Heart left ventricle (tissue), 16 donors: ENCODE data around the gene DUSP7. TPM values are rescaled to one million over a fixed set of nuclear protein-coding genes. Genes with fewer than 3 reads are reported as not detected.

Experiments used
- ATAC-seq, 4 donors: fragments of 200-7000 bp; cut with Tn5 transposase; one replicate each; pipeline ENCODE4 v1.9.1; 2020 to 2022; ENCODE audit warnings: moderate library complexity in 4 of 4, mild to moderate bottlenecking in 3 of 4, moderate number of reproducible peaks in 1 of 4
- DNase-seq, 5 donors: peaks; one replicate each; pipeline ENCODE4 v3.0.0-alpha.2; 2020
- H3K27ac ChIP-seq, 12 donors: fragments of 200-600 bp; sonication (generic) in 4 of 12; one replicate each; pipeline versions ENCODE4 v1.5.0 to v1.8.0; 2016 to 2022; ENCODE audit warnings: mild to moderate bottlenecking in 2 of 12
- H3K27me3 ChIP-seq, 9 donors: fragments of 200-600 bp; sonication (generic) in 2 of 9; one replicate each; pipeline versions ENCODE4 v1.5.1 to v1.8.0; 2016 to 2022; ENCODE audit warnings: mild to moderate bottlenecking in 3 of 9
- H3K36me3 ChIP-seq, 9 donors: fragments of 200-600 bp; sonication (generic) in 2 of 9; one replicate each; pipeline versions ENCODE4 v1.5.0 to v1.8.0; 2018 to 2022; ENCODE audit warnings: mild to moderate bottlenecking in 2 of 9
- H3K4me1 ChIP-seq, 12 donors: fragments of 200-600 bp; sonication (generic) in 4 of 12; one replicate each; pipeline versions ENCODE4 v1.5.0 to v1.8.0; 2016 to 2022; ENCODE audit warnings: mild to moderate bottlenecking in 3 of 12
- H3K4me3 ChIP-seq, 12 donors: fragments of 200-600 bp; sonication (generic) in 4 of 12; one replicate each; pipeline versions ENCODE4 v1.5.0 to v1.8.0; 2017 to 2022; ENCODE audit warnings: mild to moderate bottlenecking in 9 of 12, moderate library complexity in 4 of 12
- H3K9me3 ChIP-seq, 12 donors: fragments of 200-600 bp; sonication (generic) in 4 of 12; one replicate each; pipeline versions ENCODE4 v1.5.0 to v1.8.0; 2016 to 2022; ENCODE audit warnings: mild to moderate bottlenecking in 1 of 12
- POLR2A ChIP-seq, 2 donors: fragments of 450-650 bp; IDR thresholded peaks; one replicate each; pipeline ENCODE4 v1.6.1; 2017; ENCODE audit warnings: antibody characterized with exemption in 2 of 2, mild to moderate bottlenecking in 2 of 2, moderate library complexity in 2 of 2
- WGBS, 4 donors: extraction: QIAGEN DNeasy Blood & Tissue Kit in 2 of 4; methylation state at CpG; one replicate each; pipeline versions ENCODE4 v1.1.5 to v1.1.7; 2013 to 2018; 5-methylcytosine and 5-hydroxymethylcytosine counted together
- intact Hi-C, 10 donors: fragments of 100-400 bp; cut with DNase I; formaldehyde crosslinking; loops; one replicate each; pipeline versions ENCODE4 v1.11.1 to v1.14.2; 2022
- polyA plus RNA-seq, 2 donors: library from polyadenylated mRNA; stranded (reverse); fragments of 200-250 nt; gene quantifications; one replicate each; pipeline ENCODE4 v1.2.3, GENCODE V29; 2013
- total RNA-seq, 9 donors: library from RNA; depleted of rRNA in 2 of 9; stranded (reverse); fragments of >200 nt in 2 of 9; fragmentation: NEBNext Ultra II Directional in 3 of 9; extraction: Animal tissue kit (Norgen Biotek cat#: 25700) in 3 of 9; gene quantifications; one replicate each; pipeline versions ENCODE4 v1.1.0 to v1.2.4, GENCODE V29; 2016 to 2023
- TF ChIP-seq, protein P1 (sequence below), 12 donors: fragments of 200-600 bp; sonication (generic) in 4 of 12; IDR thresholded peaks; one replicate each; pipeline versions ENCODE4 v1.5.0 to v1.8.0; 2018 to 2022; ENCODE audit warnings: antibody characterized with exemption in 12 of 12, mild to moderate bottlenecking in 5 of 12
- donor health status: ischemic (EF 13 %, LVEDD 7.1; RV severe dilation, severe dysfunction).
- donor health status: healthy with polysubstance abuse.
- donor health status: DM: no; HTN: yes; CAD: no.
- donor health status: DM: no; HTN: no; CAD: no.
- donor health status: ischemic (EF 25% LVEDD 6.9; RV normal size, moderate dysfunction).
- donor health status: ischemic (EF 25% LVEDD 5.7; RV mildly dilated, moderate dysfunction).
- donor health status: healthy.
- donor health status: DM: yes; HTN: yes; CAD: no.
- donor health status: ischemic (EF 35%, LVEDD 5.7; RV mildly dilated, moderate dysfunction).
- donor health status: nonischemic (EF 11% LVEDD 7.7; RV severe dilation, severe dysfunction).
- donor health status: DM: yes; HTN: yes; CAD: no.
- donor health status: PGD.
- donor health status: ischemic (EF 29% LVEDD 5.4; RV normal size, mild dysfunction).
- donor health status: nonischemic (EF 23%, LVEDD 6.1; RV moderate dilation, normal function).

Gene DUSP7
- total and polyA plus RNA-seq, 11 donors, result 9.2 to 33.2 (median 20.7) TPM

- ATAC-seq (no peak), DNase-seq (peak in 2 of 5 donors; percentile 9 to 38)
- Histone ChIP-seq H3K36me3 (no peaks in the 10 kb centered on the region), H3K27ac (no peak overlapping the region), H3K9me3 (no peaks in the 10 kb centered on the region), H3K4me3 (no peak overlapping the region), H3K27me3 (no peaks in the 10 kb centered on the region), H3K4me1 (peaks cover 0 to 46% (median 43%) of the 10 kb centered on the region in 12 donors)
- WGBS, 4 donors, result 91 to 94% (median 92%) methylated on average over 8 to 10 of the region's 10 CpGs
- intact Hi-C loops, result no loop called here
- no peak for TF ChIP-seq POLR2A (IDR thresholded peaks at IDR 0.05)
- TF ChIP-seq, protein P1, sequence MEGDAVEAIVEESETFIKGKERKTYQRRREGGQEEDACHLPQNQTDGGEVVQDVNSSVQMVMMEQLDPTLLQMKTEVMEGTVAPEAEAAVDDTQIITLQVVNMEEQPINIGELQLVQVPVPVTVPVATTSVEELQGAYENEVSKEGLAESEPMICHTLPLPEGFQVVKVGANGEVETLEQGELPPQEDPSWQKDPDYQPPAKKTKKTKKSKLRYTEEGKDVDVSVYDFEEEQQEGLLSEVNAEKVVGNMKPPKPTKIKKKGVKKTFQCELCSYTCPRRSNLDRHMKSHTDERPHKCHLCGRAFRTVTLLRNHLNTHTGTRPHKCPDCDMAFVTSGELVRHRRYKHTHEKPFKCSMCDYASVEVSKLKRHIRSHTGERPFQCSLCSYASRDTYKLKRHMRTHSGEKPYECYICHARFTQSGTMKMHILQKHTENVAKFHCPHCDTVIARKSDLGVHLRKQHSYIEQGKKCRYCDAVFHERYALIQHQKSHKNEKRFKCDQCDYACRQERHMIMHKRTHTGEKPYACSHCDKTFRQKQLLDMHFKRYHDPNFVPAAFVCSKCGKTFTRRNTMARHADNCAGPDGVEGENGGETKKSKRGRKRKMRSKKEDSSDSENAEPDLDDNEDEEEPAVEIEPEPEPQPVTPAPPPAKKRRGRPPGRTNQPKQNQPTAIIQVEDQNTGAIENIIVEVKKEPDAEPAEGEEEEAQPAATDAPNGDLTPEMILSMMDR (IDR thresholded peaks at IDR 0.05), result no peak
Measured at GRCh38 chr3:52085681-52086282, 29.4 kb upstream of the DUSP7 start.

GRCh38 chr3:52084954-52085680 is 28.7 kb upstream of the DUSP7 start:
- TF ChIP-seq, protein P1 (IDR thresholded peaks at IDR 0.05), result no peak
- TF ChIP-seq POLR2A (IDR thresholded peaks at IDR 0.05), result no peak
- DNase-seq (peak in 2 of 5 donors; percentile 3 to 44), ATAC-seq (no peak)
- intact Hi-C loops, result no loop called here
- H3K27ac ChIP-seq, result no peak overlapping the region
- no peaks in the 10 kb centered on the region for H3K36me3 ChIP-seq
- WGBS, 4 donors, result 92 to 97% (median 94%) methylated on average over 13 of the region's 13 CpGs
- H3K9me3 ChIP-seq, result no peaks in the 10 kb centered on the region
- no peaks in the 10 kb centered on the region for H3K27me3 ChIP-seq
- H3K4me1 ChIP-seq, result peaks cover 0 to 40% (median 36%) of the 10 kb centered on the region in 12 donors
- H3K4me3 ChIP-seq, result no peak overlapping the region

DNA sequence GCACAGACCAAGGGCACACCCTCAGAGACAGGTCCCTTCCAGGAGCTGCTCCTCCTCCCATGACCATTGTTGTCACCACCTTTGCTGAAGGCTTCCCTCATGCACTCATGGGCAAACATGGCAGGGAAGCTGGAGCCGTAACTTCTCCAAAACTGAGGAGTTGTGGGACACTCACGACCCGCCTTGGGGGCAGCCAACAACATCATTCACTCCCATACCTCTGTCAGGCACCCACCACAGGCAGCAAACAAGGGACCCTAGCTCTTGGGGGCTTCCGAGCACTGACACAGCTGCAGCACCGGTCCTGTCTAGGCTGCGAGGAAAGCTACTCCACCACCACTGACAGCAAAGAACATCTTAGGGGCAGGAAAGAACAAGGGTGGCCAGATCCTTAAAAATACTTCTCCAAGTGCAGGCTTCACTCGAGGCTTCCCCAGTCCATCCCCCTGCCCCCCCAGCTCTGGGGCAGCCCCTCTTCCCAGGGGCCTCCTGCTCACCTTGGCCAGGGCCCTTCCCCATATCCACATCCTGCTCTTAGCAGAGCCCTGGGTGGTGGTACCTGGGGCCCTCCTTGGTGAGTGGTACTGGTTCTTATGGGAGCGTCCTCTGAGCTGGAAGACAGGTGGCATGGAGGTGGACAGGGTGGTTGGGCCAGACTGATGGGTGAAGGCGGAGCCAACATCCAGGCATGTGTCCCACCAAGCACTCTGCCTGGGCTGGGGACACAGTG is 28.0 kb upstream of the DUSP7 start:
- 92 to 97% (median 95%) methylated on average over 9 of the region's 9 CpGs for WGBS, 4 donors
- Histone ChIP-seq H3K27me3 (no peaks in the 10 kb centered on the region), H3K9me3 (no peaks in the 10 kb centered on the region), H3K27ac (no peak overlapping the region), H3K36me3 (no peaks in the 10 kb centered on the region), H3K4me3 (no peak overlapping the region), H3K4me1 (peaks cover 0 to 32% (median 29%) of the 10 kb centered on the region in 12 donors)
- no peak for ATAC-seq
- DNase-seq, result peak in 1 of 5 donors; percentile 47
- TF ChIP-seq POLR2A (IDR thresholded peaks at IDR 0.05), result no peak
- TF ChIP-seq, protein P1 (IDR thresholded peaks at IDR 0.05), result no peak
- intact Hi-C loops, result no loop called here

GRCh38 chr3:52083556-52084087 is 27.3 kb upstream of the DUSP7 start:
- no peaks in the 10 kb centered on the region for H3K9me3 ChIP-seq
- TF ChIP-seq POLR2A (IDR thresholded peaks at IDR 0.05), result no peak
- TF ChIP-seq, protein P1 (IDR thresholded peaks at IDR 0.05), result no peak
- no peak overlapping the region for H3K27ac ChIP-seq
- peaks cover 0 to 25% (median 22%) of the 10 kb centered on the region in 12 donors for H3K4me1 ChIP-seq
- ATAC-seq (no peak), DNase-seq (peak in 1 of 5 donors; percentile 25)
- 91 to 95% (median 94%) methylated on average over 5 of the region's 5 CpGs for WGBS, 4 donors
- intact Hi-C loops, result no loop called here
- no peak overlapping the region for H3K4me3 ChIP-seq
- H3K36me3 ChIP-seq, result no peaks in the 10 kb centered on the region
- H3K27me3 ChIP-seq, result no peaks in the 10 kb centered on the region
